Measurements from ENCODE around the gene PKNOX2.
A peak's percentile ranks its signal among the peaks of the same experiment; 100 is the strongest.

PKNOX2 gene

GRCh38 chr11:125155100-125155444, 9.5 kb upstream of the PKNOX2 start:
- no peak for DNase-seq

- no peak for DNase-seq
Observed at GRCh38 chr11:125155767-125156166, 8.8 kb upstream of the PKNOX2 start.

GRCh38 chr11:125156346-125157117, 8.0 kb upstream of the PKNOX2 start:
- DNase-seq = no peak

GRCh38 chr11:125157118-125157733, 7.3 kb upstream of the PKNOX2 start:
- DNase-seq = no peak

GRCh38 chr11:125157953-125158680, 6.4 kb upstream of the PKNOX2 start:
- no peak for DNase-seq

GRCh38 chr11:125162743-125163142, 1.8 kb upstream of the PKNOX2 start:
- DNase-seq = no peak

- no peak for DNase-seq
Observed at GRCh38 chr11:125163431-125164063, 1.0 kb upstream of the PKNOX2 start.

GRCh38 chr11:125164091-125164421, 495 bp upstream of the PKNOX2 start:
- DNase-seq = no peak

GRCh38 chr11:125165111-125165842, 726 bp downstream of the PKNOX2 start:
- DNase-seq = no peak

- no peak for DNase-seq
Observed at GRCh38 chr11:125165843-125166763, 1.6 kb downstream of the PKNOX2 start.

- no peak for DNase-seq
Observed at GRCh38 chr11:125166764-125167291, 2.3 kb downstream of the PKNOX2 start.

GRCh38 chr11:125167292-125167953, 2.9 kb downstream of the PKNOX2 start:
- no peak for DNase-seq

GRCh38 chr11:125167954-125168835, 3.6 kb downstream of the PKNOX2 start:
- no peak for DNase-seq

- no peak for DNase-seq
Observed at GRCh38 chr11:125168918-125169456, 4.4 kb downstream of the PKNOX2 start.

- no peak for DNase-seq
Observed at GRCh38 chr11:125170001-125170509, 5.5 kb downstream of the PKNOX2 start.

GRCh38 chr11:125170510-125171031, 6.0 kb downstream of the PKNOX2 start:
- peak in 1 of 2 experiments; percentile 56 for DNase-seq

- no peak for DNase-seq
Observed at GRCh38 chr11:125171974-125172373, 7.4 kb downstream of the PKNOX2 start.

- DNase-seq = no peak
Observed at GRCh38 chr11:125173027-125173426, 8.5 kb downstream of the PKNOX2 start.

- DNase-seq = no peak
Observed at GRCh38 chr11:125173556-125173955, 9.0 kb downstream of the PKNOX2 start.

Data from NCI-H446 (cell line).